Endothelial cell of umbilical vein (primary cell): ENCODE measurements around the gene RASSF3. TPM values are rescaled to one million over a fixed set of nuclear protein-coding genes. Genes with fewer than 3 reads are reported as not detected.

ENCODE experiments used
- BruUV-seq: library from RNA; stranded (reverse); fragments of 400-500 nt; replicated peaks from 2 replicates; lab custom pipeline; 2021; lab: Mats Ljungman, UMichigan
- CTCF ChIA-PET: fragments of 300-600, 350-600 bp; sonication (Branson Sonifier 250); formaldehyde crosslinking; loops from one replicate; lab custom pipeline; 2021; ENCODE audit warnings: antibody characterized with exemption, inconsistent platforms; lab: Charles Lee
- POLR2A ChIA-PET: fragments of 300-600, 350-600 bp; sonication (Branson Sonifier 250); formaldehyde crosslinking; loops from one replicate; lab custom pipeline; 2021; ENCODE audit warnings: antibody characterized with exemption, inconsistent platforms; lab: Charles Lee
- DNase-seq: peaks from one replicate; pipeline ENCODE4 v3.0.0-alpha.2; 2011; ENCODE audit warnings: low read depth, low spot score
- FAIRE-seq: peaks from 2 replicates; lab custom pipeline; 2011; peaks lifted over from hg19 to GRCh38; lab: Jason Lieb, UNC
- H2AFZ ChIP-seq: 2 replicates; pipeline ENCODE4 v1.6.0; 2012; ENCODE audit warnings: low read depth, low read length, control low read depth, inconsistent platforms
- H3K27ac ChIP-seq: 2 replicates; pipeline ENCODE4 v1.5.1; 2011; ENCODE audit warnings: low read depth, mild to moderate bottlenecking, control low read depth, low read length, moderate library complexity; ENCODE audit not compliant: insufficient read depth
- H3K27me3 ChIP-seq, 2 experiments: 2 replicates each; pipeline versions ENCODE4 v1.6.0 to v1.6.1; 2011; ENCODE audit warnings: low read length in 2 of 2, mixed read lengths in 1 of 2; ENCODE audit not compliant: control insufficient read depth in 2 of 2, insufficient read depth in 2 of 2
- H3K36me3 ChIP-seq, 2 experiments: 2 replicates in 1 of 2; 3 replicates in 1 of 2; pipeline ENCODE4 v1.5.1; 2011; ENCODE audit warnings: low read length in 2 of 2, mild to moderate bottlenecking in 1 of 2, moderate library complexity in 1 of 2; ENCODE audit not compliant: control insufficient read depth in 2 of 2, insufficient read depth in 2 of 2; ENCODE audit errors: extremely low read depth in 1 of 2
- H3K4me1 ChIP-seq: 3 replicates; pipeline ENCODE4 v1.5.1; 2011; ENCODE audit warnings: mild to moderate bottlenecking, low read length; ENCODE audit not compliant: control insufficient read depth, insufficient read depth; ENCODE audit errors: extremely low read depth
- H3K4me2 ChIP-seq: 2 replicates; pipeline ENCODE4 v1.6.1; 2011; ENCODE audit warnings: low read length, control low read depth, mixed read lengths; ENCODE audit not compliant: insufficient read depth
- H3K4me3 ChIP-seq, 3 experiments: fragments of 200-600 bp in 1 of 3; sonication (generic), shearing (Covaris generic) in 1 of 3; replicated peaks in 1 of 3; 2 replicates each; pipeline ENCODE4 v1.5.1; 2011 to 2016; ENCODE audit warnings: control low read depth in 3 of 3, low read length in 3 of 3, mild to moderate bottlenecking in 2 of 3, inconsistent platforms in 1 of 3, low read depth in 1 of 3, moderate library complexity in 1 of 3; ENCODE audit not compliant: insufficient read depth in 1 of 3
- H3K79me2 ChIP-seq: 2 replicates; pipeline ENCODE4 v1.6.0; 2012; ENCODE audit warnings: low read length, inconsistent platforms; ENCODE audit not compliant: control insufficient read depth, insufficient read depth
- H3K9ac ChIP-seq: replicated peaks from 2 replicates; pipeline ENCODE3; 2011; ENCODE audit warnings: low read length, control low read depth; ENCODE audit not compliant: insufficient read depth; ENCODE audit errors: extremely low read depth
- H3K9me1 ChIP-seq: replicated peaks from 3 replicates; pipeline ENCODE4 v1.6.0; 2011; ENCODE audit warnings: mild to moderate bottlenecking, low read length; ENCODE audit not compliant: control insufficient read depth, insufficient read depth; ENCODE audit errors: extremely low read depth
- H3K9me3 ChIP-seq: replicated peaks from 2 replicates; pipeline ENCODE4 v1.5.1; 2012; ENCODE audit warnings: low read length, inconsistent platforms; ENCODE audit not compliant: control insufficient read depth, insufficient read depth
- H4K20me1 ChIP-seq: replicated peaks from 2 replicates; pipeline ENCODE3; 2011; ENCODE audit warnings: mild to moderate bottlenecking, low read length; ENCODE audit not compliant: control insufficient read depth, insufficient read depth; ENCODE audit errors: extremely low read depth
- CTCF ChIP-seq, 2 donors: IDR thresholded peaks; 1 replicate in 1 of 2; 2 replicates in 1 of 2; pipeline ENCODE4 v1.5.1; 2011; ENCODE audit warnings: low read length in 2 of 2, mild to moderate bottlenecking in 2 of 2, moderate library complexity in 2 of 2, control low read depth in 1 of 2, inconsistent platforms in 1 of 2, low read depth in 1 of 2; ENCODE audit not compliant: insufficient read depth in 1 of 2; ENCODE audit errors: extremely low read depth in 1 of 2
- EZH2 ChIP-seq: IDR thresholded peaks from 2 replicates; pipeline ENCODE4 v1.6.1; 2012; ENCODE audit warnings: borderline replicate concordance, low read depth, mild to moderate bottlenecking, moderate library complexity, low read length, inconsistent platforms; ENCODE audit not compliant: severe bottlenecking
- FOS ChIP-seq: IDR thresholded peaks from 2 replicates; pipeline ENCODE4 v1.6.1; 2011; ENCODE audit warnings: mild to moderate bottlenecking, low read length, moderate library complexity, borderline replicate concordance; ENCODE audit not compliant: insufficient read depth
- GATA2 ChIP-seq: IDR thresholded peaks from 2 replicates; pipeline ENCODE4 v1.7.0; 2011; ENCODE audit warnings: low read depth, mild to moderate bottlenecking, moderate library complexity, mixed read lengths, low read length; ENCODE audit not compliant: insufficient read length, insufficient read depth
- JUN ChIP-seq: IDR thresholded peaks from 2 replicates; pipeline ENCODE4 v1.6.1; 2011; ENCODE audit warnings: borderline replicate concordance, low read depth; ENCODE audit not compliant: insufficient read length, insufficient read depth
- POLR2A ChIP-seq: IDR thresholded peaks from 2 replicates; pipeline ENCODE4 v1.6.1; 2012; ENCODE audit warnings: low read depth, mild to moderate bottlenecking, control low read depth, low read length
- POLR2AphosphoS5 ChIP-seq: IDR thresholded peaks from 2 replicates; pipeline ENCODE4 v1.6.1; 2012; ENCODE audit warnings: low read depth, mild to moderate bottlenecking, control low read depth, low read length, moderate library complexity; ENCODE audit not compliant: insufficient read depth
- dilution Hi-C: fragments of 300-500 bp; cut with MboI; formaldehyde crosslinking; loops from one replicate; pipeline ENCODE4 v1.15.0; 2019; ENCODE audit warnings: low sequenced_read_pairs; ENCODE audit not compliant: extremely low pct_ligation_motif_present
- intact Hi-C: fragments of 100-400 bp; cut with micrococcal nuclease; formaldehyde crosslinking; loops from one replicate; pipeline ENCODE4 v1.10.0; 2022
- polyA plus RNA-seq, 4 experiments: library from polyadenylated mRNA; depleted of rRNA in 3 of 4; stranded (reverse) in 3 of 4; unstranded in 1 of 4; fragments of >200 nt; gene quantifications; 2 replicates each; pipeline versions ENCODE4 v1.2.1 to v1.2.3, GENCODE V29; 2011 to 2012; ENCODE audit warnings: missing spikeins in 1 of 4
- total RNA-seq: library from RNA; stranded (reverse); gene quantifications from 2 replicates; pipeline ENCODE4 v1.2.3, GENCODE V29; 2021

RASSF3 gene
- total and polyA plus RNA-seq, 2 donors (not counting 3 experiments of a cell fraction or from before 2014, with no cell fraction given), result 20.2 to 60.8 TPM

DNA sequence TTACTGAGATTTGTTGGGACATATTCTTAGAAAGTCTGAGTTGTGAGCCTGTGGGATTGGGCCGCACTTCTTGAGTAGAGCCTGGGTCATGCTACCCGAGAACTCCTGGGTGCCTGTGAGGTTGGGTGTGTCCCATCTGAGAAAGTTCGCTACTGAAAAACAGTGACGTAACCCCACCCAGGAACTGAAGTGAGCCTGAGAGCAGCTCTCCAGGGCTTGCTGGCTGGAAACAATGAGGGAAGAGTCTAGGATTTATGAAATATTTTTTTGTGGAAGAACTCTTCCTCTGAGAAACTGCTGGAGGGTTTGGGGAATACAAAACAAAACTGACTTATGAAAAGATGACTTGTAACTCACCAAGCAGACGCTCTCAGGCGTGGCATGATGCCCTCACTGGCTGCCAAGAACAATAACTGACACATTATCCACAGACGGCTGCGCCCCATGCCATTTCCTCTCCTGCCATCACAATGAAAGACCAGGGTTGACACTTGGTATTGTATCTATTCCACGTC lies 69.2 kb downstream of the RASSF3 start:
- H3K9me3 ChIP-seq, result no peaks in the 10 kb centered on the region
- no peaks in the 10 kb centered on the region for H3K9me1 ChIP-seq
- DNase-seq, result peak; percentile 92
- CTCF ChIA-PET, result interaction anchor here (0.8 to 1.6 kb wide), 9 partner anchors 10 to 130 kb away, joined by 3 to 7 read pairs (median 4); no protein-coding TSS in a partner anchor
- intact Hi-C loops (loop anchor here (1.0 kb wide), 2 partner anchors 8 to 69 kb away; partner anchors contain the start of gene RASSF3), dilution Hi-C loops (no loop called here)
- peak overlapping the region; percentile 83 for H3K9ac ChIP-seq
- H3K4me2 ChIP-seq, result peak overlapping the region; percentile 76
- peak overlapping the region in 2 of 3 experiments; percentile 6 to 13 for H3K4me3 ChIP-seq
- H4K20me1 ChIP-seq, result no peaks in the 10 kb centered on the region
- BruUV-seq, result TSS peak; percentile 70
- no peaks in the 10 kb centered on the region for H3K27me3 ChIP-seq
- no peaks in the 10 kb centered on the region for H3K36me3 ChIP-seq
- no peak overlapping the region for H2AFZ ChIP-seq
- peaks cover 61% of the 10 kb centered on the region for H3K4me1 ChIP-seq
- FAIRE-seq, result peak; percentile 86
- TF ChIP-seq CTCF (IDR thresholded peaks at IDR 0.05; ENCODE audit: extremely low read depth in 1 of 2, insufficient read depth in 1 of 2, low read depth in 1 of 2, low read length in 2 of 2) (no peak), JUN (peak; percentile 32), EZH2 (no peak), FOS (peak; percentile 56), GATA2 (peak; percentile 46), POLR2AphosphoS5 (peak; percentile 89), POLR2A (peak; percentile 45)
- peak overlapping the region; percentile 93 for H3K27ac ChIP-seq
- POLR2A ChIA-PET, result no interaction called here
- peaks cover 77% of the 10 kb centered on the region for H3K79me2 ChIP-seq
